Right lobe of liver (tissue), 6 donors: ENCODE results near the gene HOXA1. TPM values are rescaled to one million over a fixed set of nuclear protein-coding genes. Genes with fewer than 3 reads are reported as not detected.

Experiments
- ATAC-seq, 4 donors: fragments of 200-7000 bp; cut with Tn5 transposase; one replicate each; pipeline ENCODE4 v1.9.1; 2020; ENCODE audit warnings: mild to moderate bottlenecking in 4 of 4, moderate library complexity in 4 of 4
- DNase-seq, 3 donors: peaks; one replicate each; pipeline ENCODE4 v3.0.0-alpha.2; 2020
- H3K27ac ChIP-seq, 3 donors: fragments of 200-600 bp; one replicate each; pipeline ENCODE4 v1.8.0; 2022
- H3K27me3 ChIP-seq, 2 donors: fragments of 200-600 bp; one replicate each; pipeline ENCODE4 v1.8.0; 2022
- H3K36me3 ChIP-seq, 4 donors: fragments of 200-600 bp; sonication (generic) in 1 of 4; one replicate each; pipeline versions ENCODE4 v1.5.1 to v1.8.0; 2017 to 2022; ENCODE audit warnings: control low read depth in 1 of 4
- H3K4me1 ChIP-seq, 4 donors: fragments of 200-600 bp; sonication (generic) in 1 of 4; one replicate each; pipeline versions ENCODE4 v1.5.1 to v1.8.0; 2017 to 2022; ENCODE audit warnings: control low read depth in 1 of 4
- H3K4me3 ChIP-seq, 3 donors: fragments of 200-600 bp; one replicate each; pipeline ENCODE4 v1.8.0; 2022
- H3K9me3 ChIP-seq, 4 donors: fragments of 200-600 bp; sonication (generic) in 1 of 4; one replicate each; pipeline versions ENCODE4 v1.5.1 to v1.8.0; 2017 to 2022; ENCODE audit warnings: control low read depth in 1 of 4
- POLR2A ChIP-seq: fragments of 450-650 bp; IDR thresholded peaks from one replicate; pipeline ENCODE4 v1.6.1; 2017; ENCODE audit warnings: antibody characterized with exemption, mild to moderate bottlenecking
- WGBS: methylation state at CpG from one replicate; pipeline ENCODE4 v1.1.6; 2018; ENCODE audit warnings: low coverage, low lambda C conversion rate; ENCODE audit not compliant: insufficient coverage; ENCODE audit errors: missing lambda C conversion rate; 5-methylcytosine and 5-hydroxymethylcytosine counted together
- intact Hi-C, 2 donors: fragments of 100-400 bp; cut with DNase I; formaldehyde crosslinking; loops; one replicate each; pipeline versions ENCODE4 v1.11.2 to v1.14.1; 2022
- total RNA-seq, 6 experiments: library from RNA; depleted of rRNA in 2 of 6; stranded (reverse); fragments of >200 nt in 2 of 6; fragmentation: NEBNext Ultra II Directional in 3 of 6; extraction: Animal tissue kit (Norgen Biotek cat#: 25700) in 3 of 6; gene quantifications; one replicate each; pipeline versions ENCODE4 v1.1.0 to v1.2.4, GENCODE V29; 2016 to 2023
- TF ChIP-seq, protein P1 (sequence below), 4 donors: fragments of 200-600 bp in 3 of 4; fragments of 450-650 bp in 1 of 4; IDR thresholded peaks; one replicate each; pipeline versions ENCODE4 v1.5.1 to v1.8.0; 2016 to 2022; ENCODE audit warnings: antibody characterized with exemption in 4 of 4, mild to moderate bottlenecking in 2 of 4
- donor health status: DM: no; HTN: yes; CAD: no.
- donor health status: DM: no; HTN: no; CAD: no.
- donor health status: DM: no; HTN: no; CAD: no.
- donor health status: DM: no; HTN: yes; CAD: no.
- donor health status: DM: no; HTN: yes; CAD: no.

Gene HOXA1
- total RNA-seq, 6 experiments from 2014 or later = 0.09 to 0.31 (median 0.17) TPM; not detected in 1

DNA sequence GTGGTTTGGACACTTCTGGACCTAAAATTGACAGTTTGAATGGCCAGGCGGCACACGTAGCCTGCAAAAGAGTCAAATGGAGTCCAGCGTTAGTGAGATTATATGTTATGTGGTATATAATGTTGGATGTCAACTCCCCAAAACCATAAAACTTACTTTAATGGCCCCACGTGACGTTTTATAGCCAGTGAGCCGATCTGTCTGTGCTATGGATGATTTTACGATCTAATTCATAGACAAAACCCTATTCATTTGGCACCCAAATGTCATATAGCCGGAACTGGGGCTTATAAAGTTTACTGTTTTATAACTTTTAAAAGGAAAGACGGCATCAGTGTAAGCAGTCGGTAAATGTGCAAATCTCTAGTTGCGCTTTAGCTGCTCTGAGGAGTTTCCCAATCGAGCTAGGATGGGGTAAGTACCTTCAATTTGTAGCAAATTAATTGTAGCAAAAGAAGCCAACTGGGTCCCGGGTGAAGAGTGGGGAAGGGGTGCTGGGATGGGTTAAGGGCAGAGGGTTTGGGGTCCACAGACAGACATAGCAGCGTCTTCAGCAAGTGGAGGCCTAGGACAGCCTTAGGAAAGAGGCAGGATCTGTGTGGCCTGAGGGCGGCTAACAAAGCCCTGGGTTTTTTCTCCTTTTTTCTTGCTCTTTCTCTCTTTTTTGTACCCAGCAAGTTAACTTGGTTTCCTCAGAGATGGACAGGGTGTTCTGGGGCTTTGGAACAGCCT is 44.5 kb upstream of the HOXA1 start:
- Histone ChIP-seq H3K4me1 (no peaks in the 10 kb centered on the region), H3K4me3 (no peak overlapping the region), H3K9me3 (no peaks in the 10 kb centered on the region), H3K36me3 (no peaks in the 10 kb centered on the region), H3K27ac (no peak overlapping the region), H3K27me3 (peaks cover 5 to 71% of the 10 kb centered on the region in 2 donors)
- no peak for TF ChIP-seq POLR2A
- TF ChIP-seq, protein P1, sequence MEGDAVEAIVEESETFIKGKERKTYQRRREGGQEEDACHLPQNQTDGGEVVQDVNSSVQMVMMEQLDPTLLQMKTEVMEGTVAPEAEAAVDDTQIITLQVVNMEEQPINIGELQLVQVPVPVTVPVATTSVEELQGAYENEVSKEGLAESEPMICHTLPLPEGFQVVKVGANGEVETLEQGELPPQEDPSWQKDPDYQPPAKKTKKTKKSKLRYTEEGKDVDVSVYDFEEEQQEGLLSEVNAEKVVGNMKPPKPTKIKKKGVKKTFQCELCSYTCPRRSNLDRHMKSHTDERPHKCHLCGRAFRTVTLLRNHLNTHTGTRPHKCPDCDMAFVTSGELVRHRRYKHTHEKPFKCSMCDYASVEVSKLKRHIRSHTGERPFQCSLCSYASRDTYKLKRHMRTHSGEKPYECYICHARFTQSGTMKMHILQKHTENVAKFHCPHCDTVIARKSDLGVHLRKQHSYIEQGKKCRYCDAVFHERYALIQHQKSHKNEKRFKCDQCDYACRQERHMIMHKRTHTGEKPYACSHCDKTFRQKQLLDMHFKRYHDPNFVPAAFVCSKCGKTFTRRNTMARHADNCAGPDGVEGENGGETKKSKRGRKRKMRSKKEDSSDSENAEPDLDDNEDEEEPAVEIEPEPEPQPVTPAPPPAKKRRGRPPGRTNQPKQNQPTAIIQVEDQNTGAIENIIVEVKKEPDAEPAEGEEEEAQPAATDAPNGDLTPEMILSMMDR (IDR thresholded peaks at IDR 0.05) = no peak
- ATAC-seq = no peak
- no peak for DNase-seq
- intact Hi-C loops = no loop called here
- 39% methylated on average over 14 of the region's 15 CpGs for WGBS

DNA sequence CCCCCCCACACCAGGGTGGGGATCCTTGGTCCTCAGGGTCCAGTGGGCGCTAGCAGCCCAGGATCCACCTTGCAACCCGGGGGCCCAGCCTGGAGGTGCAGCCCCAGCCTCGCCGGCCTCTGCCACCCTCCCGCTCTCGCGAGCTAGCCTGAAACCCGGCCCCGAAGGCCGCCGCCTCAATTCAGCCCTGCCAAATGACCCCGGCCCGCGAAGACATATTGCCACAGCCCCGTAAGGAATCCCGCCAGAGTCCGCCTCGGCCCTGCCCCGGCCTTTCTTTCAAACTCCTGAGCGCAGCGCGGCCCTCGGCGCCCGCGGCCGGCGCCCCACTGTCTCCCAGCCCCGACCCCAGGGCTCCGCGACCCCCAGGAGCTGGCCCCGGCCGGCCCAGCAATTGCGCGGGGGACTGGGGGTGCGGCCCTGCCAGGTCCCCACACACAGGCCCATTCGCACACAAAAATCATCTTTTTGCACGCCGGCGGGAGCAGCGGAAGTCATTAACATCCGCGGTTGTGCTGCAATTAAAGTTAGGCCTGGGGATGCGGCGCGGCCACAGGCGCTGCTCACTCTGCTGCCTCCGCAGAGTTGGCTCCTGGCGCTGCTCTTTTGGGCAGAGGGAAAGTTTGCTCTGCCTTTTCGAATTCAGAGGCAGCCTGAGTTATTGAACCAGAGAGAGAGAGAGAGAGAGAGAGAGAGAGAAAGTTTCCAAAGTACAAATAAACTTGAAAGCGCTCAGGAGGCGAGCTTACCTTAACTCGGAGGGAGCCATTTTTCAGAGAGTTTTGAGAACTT is 43.7 kb upstream of the HOXA1 start:
- no peak for ATAC-seq

DNA sequence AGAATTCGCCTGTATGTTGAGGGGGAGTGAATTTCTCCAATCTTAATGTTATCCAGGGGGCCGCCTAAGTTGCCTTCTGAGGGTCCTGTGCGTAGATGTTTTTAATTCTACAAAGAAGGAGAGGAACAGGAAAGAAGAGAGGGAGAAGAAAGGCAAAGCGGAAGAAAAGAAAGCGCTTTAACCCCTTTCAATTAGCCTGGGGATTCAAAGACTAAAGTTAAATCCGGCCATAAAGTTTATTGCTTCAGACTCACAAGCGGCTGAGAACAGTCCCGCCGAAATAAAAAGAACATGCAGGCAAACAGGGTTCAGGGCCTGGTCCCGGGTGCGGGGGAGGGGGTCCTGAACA is 43.2 kb upstream of the HOXA1 start:
- no peaks in the 10 kb centered on the region for H3K4me1 ChIP-seq
- H3K4me3 ChIP-seq = no peak overlapping the region

More for the DNA sequence above, 43.7 kb upstream of the HOXA1 start:
- Histone ChIP-seq H3K4me1 (no peaks in the 10 kb centered on the region), H3K9me3 (no peaks in the 10 kb centered on the region), H3K27ac (no peak overlapping the region), H3K36me3 (no peaks in the 10 kb centered on the region), H3K4me3 (no peak overlapping the region), H3K27me3 (peaks cover 5 to 64% of the 10 kb centered on the region in 2 donors)
- no peak for TF ChIP-seq POLR2A
- TF ChIP-seq, protein P1 (IDR thresholded peaks at IDR 0.05) = no peak
- peak in 1 of 3 donors; percentile 53 for DNase-seq
- intact Hi-C loops = no loop called here
- WGBS = 28% methylated on average over 21 of the region's 53 CpGs

DNA sequence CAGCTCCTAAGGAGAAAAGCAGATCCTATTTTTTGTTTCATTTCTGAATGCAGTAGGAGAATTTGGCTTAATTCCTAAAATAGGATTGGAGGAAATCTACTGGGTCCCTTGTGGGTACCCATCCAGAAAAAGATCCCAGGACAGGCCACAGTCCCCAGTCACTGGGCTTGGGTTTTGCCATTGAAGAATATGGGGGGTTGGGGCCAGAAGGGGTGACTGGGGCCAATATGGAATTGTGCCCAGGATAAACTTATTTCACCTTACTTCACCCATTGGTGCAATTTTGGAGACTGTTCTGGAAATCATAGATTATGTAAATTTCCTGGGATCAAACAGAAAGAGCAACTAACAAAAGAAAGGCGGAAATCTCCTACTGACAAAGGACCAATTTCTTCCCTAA is 42.7 kb upstream of the HOXA1 start:
- H3K4me3 ChIP-seq = no peak overlapping the region
- DNase-seq (no peak), ATAC-seq (no peak)
- peaks cover 5 to 54% of the 10 kb centered on the region in 2 donors for H3K27me3 ChIP-seq
- intact Hi-C loops = no loop called here
- H3K9me3 ChIP-seq = no peaks in the 10 kb centered on the region
- H3K4me1 ChIP-seq = no peaks in the 10 kb centered on the region
- no peaks in the 10 kb centered on the region for H3K36me3 ChIP-seq
- TF ChIP-seq, protein P1 (IDR thresholded peaks at IDR 0.05) = no peak
- TF ChIP-seq POLR2A = no peak
- H3K27ac ChIP-seq = no peak overlapping the region
- 62% methylated on average over 1 of the region's 1 CpG for WGBS

More for the DNA sequence above, 43.2 kb upstream of the HOXA1 start:
- Histone ChIP-seq H3K9me3 (no peaks in the 10 kb centered on the region), H3K36me3 (no peaks in the 10 kb centered on the region), H3K27me3 (peaks cover 5 to 58% of the 10 kb centered on the region in 2 donors), H3K27ac (no peak overlapping the region)
- no peak for ATAC-seq
- no peak for DNase-seq
- TF ChIP-seq POLR2A = no peak
- TF ChIP-seq, protein P1 (IDR thresholded peaks at IDR 0.05) = no peak
- WGBS = 36% methylated on average over 11 of the region's 11 CpGs
- intact Hi-C loops = no loop called here
